ENCODE data around the gene NRIP1. TPM values are rescaled to one million over a fixed set of nuclear protein-coding genes. Genes with fewer than 3 reads are reported as not detected.

NRIP1 gene
- total RNA-seq, 1 experiment from 2014 or later, result 13.2 TPM

GRCh38 chr21:15007716-15008296 lies 57.0 kb downstream of the NRIP1 start:
- no peak for DNase-seq (ENCODE audit: low read depth)

GRCh38 chr21:15006594-15007230 lies 58.1 kb downstream of the NRIP1 start:
- DNase-seq (ENCODE audit: low read depth), result no peak

- DNase-seq (ENCODE audit: low read depth), result no peak
Measured at GRCh38 chr21:15005391-15005790, 59.4 kb downstream of the NRIP1 start.

- no peak for DNase-seq (ENCODE audit: low read depth)
Measured at GRCh38 chr21:15004721-15005370, 60.0 kb downstream of the NRIP1 start.

GRCh38 chr21:15003463-15004135 lies 61.2 kb downstream of the NRIP1 start:
- DNase-seq (ENCODE audit: low read depth), result no peak

GRCh38 chr21:15001857-15002606 lies 62.8 kb downstream of the NRIP1 start:
- DNase-seq (ENCODE audit: low read depth), result no peak

- DNase-seq (ENCODE audit: low read depth), result no peak
Measured at GRCh38 chr21:15001113-15001512, 63.7 kb downstream of the NRIP1 start.

GRCh38 chr21:15000081-15000480 lies 64.7 kb downstream of the NRIP1 start:
- peak; percentile 40 for DNase-seq (ENCODE audit: low read depth)

GRCh38 chr21:14998784-14999183 lies 66.0 kb downstream of the NRIP1 start:
- DNase-seq (ENCODE audit: low read depth), result no peak

- DNase-seq (ENCODE audit: low read depth), result no peak
Measured at GRCh38 chr21:14998336-14998735, 66.5 kb downstream of the NRIP1 start.

GRCh38 chr21:14995695-14996490 lies 68.9 kb downstream of the NRIP1 start:
- peak; percentile 76 for DNase-seq (ENCODE audit: low read depth)

- no peak for DNase-seq (ENCODE audit: low read depth)
Measured at GRCh38 chr21:14995226-14995625, 69.6 kb downstream of the NRIP1 start.

GRCh38 chr21:14993115-14993514 lies 71.7 kb downstream of the NRIP1 start:
- DNase-seq (ENCODE audit: low read depth), result no peak

- peak; percentile 28 for DNase-seq (ENCODE audit: low read depth)
Measured at GRCh38 chr21:14991957-14992356, 72.8 kb downstream of the NRIP1 start.

- DNase-seq (ENCODE audit: low read depth), result peak; percentile 62
Measured at GRCh38 chr21:14989359-14989758, 75.4 kb downstream of the NRIP1 start.

GRCh38 chr21:14988760-14989159 lies 76.0 kb downstream of the NRIP1 start:
- no peak for DNase-seq (ENCODE audit: low read depth)

- DNase-seq (ENCODE audit: low read depth), result no peak
Measured at GRCh38 chr21:14987370-14988170, 77.2 kb downstream of the NRIP1 start.

- DNase-seq (ENCODE audit: low read depth), result peak; percentile 51
Measured at GRCh38 chr21:14985306-14985705, 79.5 kb downstream of the NRIP1 start.

GRCh38 chr21:14982336-14982735 lies 82.5 kb downstream of the NRIP1 start:
- peak; percentile 75 for DNase-seq (ENCODE audit: low read depth)

GRCh38 chr21:14981246-14981645 lies 83.6 kb downstream of the NRIP1 start:
- DNase-seq (ENCODE audit: low read depth), result no peak

Data from RPMI7951 (cell line).